Activated CD4-positive, alpha-beta memory T cell treated with anti-CD3 and anti-CD28 coated beads, Interleukin-2, amount 10 ng/mL, durations not matched to agents 7 days and 5 days (primary cell): Measurements from ENCODE around the gene SIPA1L3. TPM values are rescaled to one million over a fixed set of nuclear protein-coding genes. Genes with fewer than 3 reads are reported as not detected.
"Not testable (repeated sequence)": the region's sequence is repeated elsewhere in the genome, so short reads cannot be mapped to it uniquely, and the experiment has no call there.

Source experiments
- CTCF ChIA-PET: fragments of 350-600 bp; sonication (Branson Sonifier 250); formaldehyde crosslinking; loops from one replicate; lab custom pipeline; 2021; ENCODE audit warnings: antibody characterized with exemption, inconsistent platforms; lab: Charles Lee
- POLR2A ChIA-PET: fragments of 350-600 bp; sonication (Branson Sonifier 250); formaldehyde crosslinking; loops from one replicate; lab custom pipeline; 2021; ENCODE audit warnings: antibody characterized with exemption; lab: Charles Lee
- DNase-seq: peaks from one replicate; pipeline ENCODE4 v3.0.0-alpha.2; 2020
- H3K27ac Mint-ChIP-seq: one replicate; pipeline ENCODE4 v1.8.0; 2021; ENCODE audit warnings: mild to moderate bottlenecking, mixed read lengths
- H3K27me3 Mint-ChIP-seq: one replicate; pipeline ENCODE4 v1.8.0; 2021; ENCODE audit warnings: mixed read lengths
- H3K36me3 Mint-ChIP-seq: one replicate; pipeline ENCODE4 v1.8.0; 2021; ENCODE audit warnings: low read depth, mixed read lengths
- H3K4me1 Mint-ChIP-seq: one replicate; pipeline ENCODE4 v1.8.0; 2021; ENCODE audit warnings: mixed read lengths
- H3K4me3 Mint-ChIP-seq: one replicate; pipeline ENCODE4 v1.8.0; 2021; ENCODE audit warnings: mild to moderate bottlenecking, mixed read lengths
- H3K9me3 Mint-ChIP-seq: one replicate; pipeline ENCODE4 v1.8.0; 2021; ENCODE audit warnings: mixed read lengths
- total RNA-seq, 2 experiments: library from RNA; stranded (reverse); gene quantifications; one replicate each; pipeline ENCODE4 v1.2.3, GENCODE V29; 2021

Gene SIPA1L3
- total RNA-seq, 2 experiments from 2014 or later, result 13.6 to 15.2 TPM

DNA sequence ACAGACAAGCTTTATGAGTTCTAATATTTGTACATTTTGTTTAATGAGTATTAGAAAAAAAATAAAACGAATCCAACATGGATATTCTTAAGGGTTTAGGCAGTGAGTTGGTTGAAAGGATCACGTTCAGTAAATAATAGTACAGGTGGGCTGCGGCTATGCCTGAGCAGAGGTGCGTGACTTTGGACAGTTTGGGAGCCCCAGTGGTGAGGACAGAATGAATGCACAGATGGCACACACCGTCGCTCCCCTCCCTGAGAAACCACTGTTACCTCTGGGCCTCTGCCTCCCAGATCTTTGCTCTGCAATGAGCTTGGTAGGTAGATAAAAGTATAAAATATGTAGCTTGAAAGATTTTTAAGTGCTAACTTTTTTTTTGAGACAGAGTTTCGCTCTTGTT, 153.3 kb downstream of the SIPA1L3 start:
- H3K4me3 Mint-ChIP-seq, result no peak overlapping the region
- ChIA-PET POLR2A (interaction anchor here (1.0 to 1.4 kb wide), 2 partner anchors 11 to 153 kb away, joined by 3 to 10 read pairs; partner anchors contain the start of gene SIPA1L3), CTCF (interaction anchor here (0.6 to 1.9 kb wide), 2 partner anchors 11 to 91 kb away, joined by 4 read pairs; no protein-coding TSS in a partner anchor)
- H3K4me1 Mint-ChIP-seq, result peaks cover 8% of the 10 kb centered on the region
- H3K27ac Mint-ChIP-seq, result no peak overlapping the region
- no peaks in the 10 kb centered on the region for H3K36me3 Mint-ChIP-seq
- no peak for DNase-seq
- no peaks in the 10 kb centered on the region for H3K9me3 Mint-ChIP-seq
- H3K27me3 Mint-ChIP-seq, result no peaks in the 10 kb centered on the region

DNA sequence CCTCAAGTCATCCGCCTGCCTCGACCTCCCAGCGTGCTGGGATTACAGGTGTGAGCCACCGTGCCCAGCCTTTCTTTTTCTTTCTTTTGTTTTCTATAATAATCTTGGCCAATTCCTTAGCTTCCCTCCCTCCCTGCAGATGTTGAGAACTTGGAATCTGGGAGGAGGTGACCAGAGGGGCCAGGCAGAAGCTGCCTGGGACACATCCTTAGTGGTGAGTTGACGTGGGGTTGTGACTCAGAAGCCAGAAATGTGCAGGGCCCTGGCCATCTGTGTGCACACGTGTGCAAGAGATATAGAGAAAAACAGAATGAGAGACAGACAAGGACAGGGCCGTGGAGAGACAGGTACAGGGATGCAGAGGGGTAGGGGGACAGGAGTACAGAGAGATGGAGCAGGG, 154.3 kb downstream of the SIPA1L3 start:
- DNase-seq, result no peak
- H3K27me3 Mint-ChIP-seq, result no peaks in the 10 kb centered on the region
- POLR2A ChIA-PET, result no interaction called here
- H3K27ac Mint-ChIP-seq, result no peak overlapping the region
- CTCF ChIA-PET, result no interaction called here
- H3K4me3 Mint-ChIP-seq, result no peak overlapping the region
- H3K9me3 Mint-ChIP-seq, result no peaks in the 10 kb centered on the region
- H3K4me1 Mint-ChIP-seq, result peaks cover 8% of the 10 kb centered on the region
- no peaks in the 10 kb centered on the region for H3K36me3 Mint-ChIP-seq

DNA sequence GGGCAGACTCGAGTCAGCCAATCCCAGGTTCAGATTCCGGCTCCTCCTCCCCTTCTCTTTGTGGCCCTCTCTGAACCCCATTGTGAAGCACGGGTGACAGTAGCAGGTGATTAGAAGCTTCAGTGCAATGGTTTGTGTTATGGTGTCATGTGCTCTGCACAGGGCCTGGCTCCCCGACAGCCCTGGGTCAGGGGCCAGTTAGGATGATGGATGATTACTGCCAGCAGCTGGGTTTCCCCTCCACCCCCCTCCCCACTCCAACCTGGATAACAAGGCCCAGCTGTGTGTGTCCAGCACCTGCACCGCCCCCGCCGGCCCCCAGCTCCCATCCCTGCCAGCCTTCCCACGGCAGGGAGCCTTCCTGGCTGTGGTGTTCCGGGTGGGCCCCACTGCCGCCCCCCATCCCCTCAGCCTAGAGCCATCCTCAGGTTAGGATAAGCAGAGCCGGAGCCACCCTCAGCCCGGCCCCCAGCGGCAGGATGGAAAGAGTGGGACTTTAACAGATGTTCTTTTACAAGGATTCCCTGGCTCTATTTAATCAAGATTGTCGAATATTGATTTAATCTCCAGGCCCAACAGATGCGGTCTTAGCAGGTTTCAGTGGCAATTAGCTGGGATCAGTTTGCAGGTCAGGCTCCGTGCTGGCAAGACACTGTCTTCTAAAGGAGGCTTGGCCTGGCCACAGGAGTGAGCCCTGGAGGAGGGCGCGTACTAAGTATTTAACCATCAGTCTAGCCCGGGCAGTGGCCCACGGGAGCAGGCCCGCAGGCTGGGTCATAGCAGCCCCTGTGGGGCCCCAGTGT, 156.2 kb downstream of the SIPA1L3 start:
- CTCF ChIA-PET, result no interaction called here

DNA sequence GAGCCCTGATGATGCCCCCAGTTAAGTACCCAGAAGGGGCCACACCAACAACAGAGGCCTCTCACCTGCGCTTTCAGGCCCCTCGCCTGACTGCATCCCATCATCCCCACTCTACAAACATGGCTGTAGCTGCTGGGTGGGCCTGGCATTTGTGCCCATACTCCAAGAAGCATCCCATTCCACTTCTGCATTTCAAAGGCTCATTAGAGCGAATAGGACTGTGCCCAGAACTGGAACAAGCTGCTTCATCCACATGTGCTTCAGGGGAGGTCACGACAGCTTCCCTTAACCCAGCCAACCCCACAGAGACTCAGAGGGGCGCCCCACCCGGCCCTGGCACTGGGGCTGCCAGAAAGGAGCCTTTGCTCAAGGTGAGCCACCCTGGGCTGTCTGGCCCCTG, 156.9 kb downstream of the SIPA1L3 start:
- Mint-ChIP-seq H3K27ac (no peak overlapping the region), H3K9me3 (no peaks in the 10 kb centered on the region), H3K4me3 (no peak overlapping the region), H3K27me3 (no peaks in the 10 kb centered on the region), H3K36me3 (no peaks in the 10 kb centered on the region), H3K4me1 (peaks cover 6% of the 10 kb centered on the region)
- ChIA-PET POLR2A (no interaction called here), CTCF (no interaction called here)
- no peak for DNase-seq

More for the DNA sequence above, 156.2 kb downstream of the SIPA1L3 start:
- Mint-ChIP-seq H3K9me3 (no peaks in the 10 kb centered on the region), H3K36me3 (no peaks in the 10 kb centered on the region), H3K4me1 (peaks cover 8% of the 10 kb centered on the region), H3K27ac (no peak overlapping the region), H3K27me3 (no peaks in the 10 kb centered on the region), H3K4me3 (no peak overlapping the region)
- DNase-seq, result no peak
- POLR2A ChIA-PET, result no interaction called here

DNA sequence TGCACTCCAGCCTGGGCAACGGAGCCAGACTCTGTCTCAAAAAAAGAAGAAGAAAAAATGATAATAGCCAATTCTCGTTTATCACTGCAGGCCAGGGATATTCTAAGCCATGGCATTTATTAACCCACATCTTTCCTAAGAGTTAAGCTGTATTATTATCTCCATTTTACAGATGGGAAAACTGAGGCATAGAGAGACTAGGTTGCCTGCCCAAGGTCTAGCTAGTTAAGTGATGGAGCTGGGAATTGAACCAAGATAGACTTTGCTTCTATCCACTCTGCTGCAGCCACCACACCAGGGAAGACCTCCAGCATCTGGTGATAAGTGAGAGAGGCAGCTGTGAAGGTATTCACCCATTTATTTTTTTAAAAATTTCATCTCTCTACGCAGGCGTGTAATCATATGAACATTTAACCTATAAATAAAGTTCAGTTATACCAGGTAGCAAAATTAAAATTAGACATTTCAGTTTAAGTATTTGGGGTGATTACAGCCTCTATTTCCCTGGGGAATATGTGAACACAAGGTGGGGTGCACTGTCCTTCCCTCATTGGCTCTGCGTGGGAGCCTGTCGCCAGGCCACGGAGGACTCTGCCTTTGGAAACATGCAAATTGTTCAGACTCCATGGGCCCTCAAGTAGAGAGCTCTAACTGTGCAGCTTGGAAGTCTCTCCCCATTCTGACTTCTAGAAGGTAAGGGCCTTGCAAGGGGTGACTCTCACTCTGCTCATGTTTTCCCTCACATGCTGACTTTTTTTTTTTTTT, 157.8 kb downstream of the SIPA1L3 start:
- Mint-ChIP-seq H3K4me3 (no peak overlapping the region), H3K4me1 (peaks cover 3% of the 10 kb centered on the region), H3K27ac (no peak overlapping the region), H3K36me3 (no peaks in the 10 kb centered on the region), H3K27me3 (no peaks in the 10 kb centered on the region), H3K9me3 (no peaks in the 10 kb centered on the region)
- DNase-seq, result no peak
- POLR2A ChIA-PET, result no interaction called here
- CTCF ChIA-PET, result interaction anchor here (0.7 to 0.8 kb wide), 2 partner anchors 133 to 145 kb away, joined by 3 to 4 read pairs; no protein-coding TSS in a partner anchor

DNA sequence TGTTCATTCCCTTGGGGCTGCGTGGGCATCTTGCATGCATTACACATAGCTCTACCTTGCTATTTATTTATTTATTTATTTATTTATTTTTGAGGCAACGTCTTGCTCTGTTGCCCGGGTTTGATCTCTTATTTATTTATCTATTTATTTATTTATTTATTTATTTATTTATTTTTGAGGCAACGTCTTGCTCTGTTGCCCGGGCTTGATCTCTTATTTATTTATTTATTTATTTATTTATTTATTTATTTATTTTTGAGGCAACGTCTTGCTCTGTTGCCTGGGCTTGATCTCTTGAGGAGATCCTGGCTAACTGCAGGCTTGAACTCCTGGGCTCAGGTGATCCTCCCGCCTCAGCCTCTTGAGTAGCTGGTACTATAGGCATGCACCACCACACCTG, 158.8 kb downstream of the SIPA1L3 start:
- H3K9me3 Mint-ChIP-seq, POLR2A ChIA-PET, H3K36me3 Mint-ChIP-seq, H3K27me3 Mint-ChIP-seq, H3K4me3 Mint-ChIP-seq, H3K27ac Mint-ChIP-seq, DNase-seq, H3K4me1 Mint-ChIP-seq: not testable (repeated sequence)
- CTCF ChIA-PET, result interaction anchor here (0.7 kb wide), 1 partner anchor 134 kb away, joined by 4 read pairs; no protein-coding TSS in a partner anchor

DNA sequence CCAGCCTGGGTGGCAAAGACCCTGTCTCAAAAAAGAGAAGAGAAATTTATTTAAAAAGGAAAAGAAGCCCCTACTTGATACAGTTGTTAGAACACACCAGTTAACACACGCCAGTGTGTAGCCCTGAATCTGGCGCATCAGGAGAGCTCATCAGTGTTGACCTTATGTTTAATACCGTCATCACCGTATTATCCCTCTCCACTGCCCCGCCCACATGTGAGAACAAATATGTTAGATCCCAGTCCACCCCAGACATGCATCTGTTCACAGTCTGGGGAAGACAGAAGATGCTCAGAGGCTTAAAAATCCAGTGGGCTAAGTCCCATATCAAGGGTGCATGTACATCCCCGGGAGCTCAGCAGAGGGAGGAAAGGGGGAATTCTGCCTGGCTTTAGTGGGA, 161.8 kb downstream of the SIPA1L3 start:
- no peaks in the 10 kb centered on the region for H3K9me3 Mint-ChIP-seq
- H3K27me3 Mint-ChIP-seq, result no peaks in the 10 kb centered on the region
- DNase-seq, result no peak
- H3K36me3 Mint-ChIP-seq, result no peaks in the 10 kb centered on the region
- ChIA-PET CTCF (no interaction called here), POLR2A (no interaction called here)
- H3K4me3 Mint-ChIP-seq, result no peak overlapping the region
- H3K4me1 Mint-ChIP-seq, result no peaks in the 10 kb centered on the region
- H3K27ac Mint-ChIP-seq, result no peak overlapping the region

DNA sequence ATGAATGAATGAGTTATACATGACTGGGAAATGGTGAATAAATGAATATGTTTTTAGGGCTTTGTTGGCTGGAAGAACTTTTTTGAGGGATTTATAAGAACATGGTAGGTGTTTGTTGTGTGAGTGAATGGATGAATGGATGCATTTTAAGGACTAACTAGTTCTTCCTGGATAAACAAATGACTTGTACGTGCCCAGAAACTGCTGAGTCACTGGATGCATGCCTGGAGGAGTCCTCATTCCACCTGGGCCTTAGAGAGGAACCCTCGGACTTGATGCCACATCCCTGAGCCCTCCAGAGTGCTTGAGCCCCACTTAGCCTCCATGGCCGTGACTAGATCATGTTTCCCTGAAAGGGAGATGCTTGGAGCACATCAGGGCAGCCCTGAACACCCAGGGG, 163.6 kb downstream of the SIPA1L3 start:
- Mint-ChIP-seq H3K27me3 (no peaks in the 10 kb centered on the region), H3K9me3 (no peaks in the 10 kb centered on the region), H3K36me3 (no peaks in the 10 kb centered on the region), H3K4me3 (no peak overlapping the region), H3K27ac (no peak overlapping the region), H3K4me1 (no peaks in the 10 kb centered on the region)
- DNase-seq, result no peak
- ChIA-PET CTCF (no interaction called here), POLR2A (no interaction called here)

DNA sequence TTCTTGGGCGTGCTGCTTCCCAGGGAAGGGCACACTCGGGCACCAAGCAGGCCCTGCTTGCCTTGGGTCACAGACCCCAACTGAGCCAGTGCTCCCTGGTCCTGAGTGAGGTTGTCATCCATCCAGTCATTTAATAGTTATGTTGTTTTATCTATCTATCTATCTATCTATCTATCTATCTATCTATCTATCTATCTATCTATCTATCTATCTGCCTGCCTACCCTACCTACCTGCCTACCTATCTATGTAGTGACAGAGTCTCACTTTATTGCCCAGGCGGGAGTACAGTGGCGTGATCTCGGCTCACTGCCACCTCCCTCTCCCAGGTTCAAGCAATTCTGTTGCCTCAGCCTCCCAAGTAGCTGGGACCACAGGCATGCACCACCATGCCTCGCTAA, 164.0 kb downstream of the SIPA1L3 start:
- CTCF ChIA-PET, result interaction anchor here (0.6 kb wide), 1 partner anchor 27 kb away, joined by 3 read pairs; no protein-coding TSS in a partner anchor
- H3K27ac Mint-ChIP-seq, H3K4me3 Mint-ChIP-seq, H3K36me3 Mint-ChIP-seq, DNase-seq, H3K4me1 Mint-ChIP-seq, POLR2A ChIA-PET, H3K9me3 Mint-ChIP-seq, H3K27me3 Mint-ChIP-seq: not testable (repeated sequence)

DNA sequence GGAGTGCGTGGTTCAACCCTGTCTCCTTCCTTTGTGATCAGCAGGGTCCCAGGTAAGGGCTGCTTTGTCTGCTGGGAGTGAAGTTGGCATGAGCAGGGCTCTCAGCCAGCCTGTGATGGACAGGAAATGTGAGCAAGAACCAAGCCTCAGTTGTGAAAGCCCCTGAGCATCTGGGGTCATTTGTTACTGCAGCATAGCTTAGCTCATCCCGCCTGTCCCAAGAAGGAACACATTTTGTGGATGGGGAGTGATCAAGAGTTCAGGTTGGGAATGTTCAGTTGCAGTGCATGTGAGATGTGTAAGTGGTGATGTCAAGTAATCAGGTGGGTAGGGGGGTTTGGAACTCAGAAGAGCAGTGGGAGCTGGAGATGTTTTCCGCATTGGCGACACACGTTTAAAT, 164.6 kb downstream of the SIPA1L3 start:
- CTCF ChIA-PET, result interaction anchor here (0.6 kb wide), 1 partner anchor 26 kb away, joined by 3 read pairs; no protein-coding TSS in a partner anchor
- H3K27me3 Mint-ChIP-seq, result no peaks in the 10 kb centered on the region

DNA sequence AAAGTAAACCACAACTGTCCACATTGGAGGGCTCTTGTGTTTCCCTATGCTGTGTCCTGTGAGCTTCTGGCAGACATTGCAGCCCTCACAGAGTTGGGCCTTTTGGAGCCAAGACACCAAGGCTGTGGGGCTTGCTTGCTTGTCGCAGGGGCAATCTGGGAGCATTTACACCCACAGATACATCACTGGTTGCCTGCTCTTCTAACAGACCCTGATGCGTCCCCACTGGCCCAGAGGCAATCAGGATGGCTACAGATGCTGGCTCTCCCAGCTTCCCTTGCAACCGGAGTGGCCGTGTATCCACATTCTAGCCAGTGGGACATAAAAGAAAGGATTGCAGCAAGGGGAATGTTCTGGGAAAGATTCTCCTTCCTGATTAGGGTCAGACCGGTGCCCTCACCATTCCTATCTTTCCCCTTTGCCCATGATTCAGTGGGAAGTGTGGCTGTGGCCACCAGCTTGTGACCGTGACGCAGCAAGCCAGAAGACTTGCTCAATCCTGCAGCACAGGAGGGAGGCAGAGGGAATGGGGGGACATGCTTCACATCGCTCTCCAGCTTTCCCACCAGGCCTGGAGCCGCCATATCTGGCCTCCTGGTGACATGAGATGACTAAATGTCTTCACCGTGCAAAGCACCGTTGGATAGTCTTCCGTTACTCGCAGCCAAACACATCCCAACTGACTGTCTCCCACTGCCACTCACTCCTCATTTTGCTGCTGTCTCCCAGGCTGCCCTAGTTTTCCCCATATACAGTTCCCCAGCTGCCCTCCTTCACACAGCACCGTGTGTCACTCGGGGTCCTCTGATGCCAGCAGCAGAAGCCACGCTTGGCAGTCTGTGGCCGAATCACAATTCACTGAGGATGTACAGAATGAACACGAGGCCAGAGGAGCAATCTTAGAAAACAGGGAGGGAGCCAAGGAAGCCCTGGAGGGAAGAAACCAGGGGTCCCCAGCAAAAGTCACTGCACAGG, 166.1 kb downstream of the SIPA1L3 start:
- Mint-ChIP-seq H3K4me1 (no peaks in the 10 kb centered on the region), H3K27ac (no peak overlapping the region), H3K9me3 (no peaks in the 10 kb centered on the region), H3K27me3 (no peaks in the 10 kb centered on the region), H3K4me3 (no peak overlapping the region), H3K36me3 (no peaks in the 10 kb centered on the region)
- POLR2A ChIA-PET, result no interaction called here
- no peak for DNase-seq
- CTCF ChIA-PET, result interaction anchor here (1.0 kb wide), 1 partner anchor 171 kb away, joined by 3 read pairs; no protein-coding TSS in a partner anchor

More for the DNA sequence above, 164.6 kb downstream of the SIPA1L3 start:
- POLR2A ChIA-PET, result no interaction called here
- no peaks in the 10 kb centered on the region for H3K9me3 Mint-ChIP-seq
- no peak for DNase-seq
- no peak overlapping the region for H3K4me3 Mint-ChIP-seq
- no peaks in the 10 kb centered on the region for H3K36me3 Mint-ChIP-seq
- no peak overlapping the region for H3K27ac Mint-ChIP-seq
- H3K4me1 Mint-ChIP-seq, result no peaks in the 10 kb centered on the region

DNA sequence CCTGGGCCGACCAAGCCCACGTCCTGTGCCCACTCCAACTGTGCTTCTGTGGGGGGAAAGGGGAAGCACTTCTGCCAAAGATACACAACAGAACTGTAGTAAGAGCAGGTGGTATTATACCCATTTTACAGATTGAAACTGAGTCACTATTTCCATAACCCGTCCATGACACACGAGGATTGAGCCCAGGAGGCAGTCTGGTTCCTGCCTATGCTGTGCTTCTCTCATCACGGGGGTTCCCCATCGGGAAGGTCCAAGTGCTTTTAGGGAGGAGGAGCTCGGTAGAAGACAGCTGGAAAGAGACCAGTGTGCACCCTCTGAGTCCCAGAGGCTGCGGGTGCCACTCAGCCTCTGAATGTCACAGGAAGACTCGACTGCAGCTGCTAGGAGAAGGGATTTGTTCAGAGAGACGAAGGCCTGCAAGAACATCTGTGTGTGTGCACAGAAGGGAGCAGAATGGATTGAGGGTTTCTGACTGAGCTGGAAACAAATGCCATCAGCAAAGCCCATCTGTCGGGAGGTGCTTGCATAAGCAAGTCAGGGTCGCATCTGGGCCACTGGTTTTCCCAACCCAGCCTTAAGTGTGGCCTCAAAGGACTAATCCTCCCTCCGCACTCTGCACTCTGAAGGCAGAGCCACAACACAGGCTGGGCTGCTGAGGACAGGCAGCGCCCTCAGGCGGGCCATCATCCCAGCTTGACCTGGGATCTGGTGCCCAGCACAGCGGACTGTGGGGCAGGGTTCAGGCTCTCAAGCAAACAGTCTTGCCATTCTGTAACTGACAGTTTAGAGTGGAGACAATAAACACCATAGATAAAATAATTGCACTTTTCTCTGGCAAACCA, 167.1 kb downstream of the SIPA1L3 start:
- H3K27me3 Mint-ChIP-seq, result no peaks in the 10 kb centered on the region
- H3K4me1 Mint-ChIP-seq, result no peaks in the 10 kb centered on the region
- peaks cover 4% of the 10 kb centered on the region for H3K9me3 Mint-ChIP-seq
- CTCF ChIA-PET, result no interaction called here
- H3K27ac Mint-ChIP-seq, result no peak overlapping the region
- no peak for DNase-seq
- POLR2A ChIA-PET, result no interaction called here
- no peaks in the 10 kb centered on the region for H3K36me3 Mint-ChIP-seq
- H3K4me3 Mint-ChIP-seq, result no peak overlapping the region
